DMS53 treated with DMSO at 0.1 percent for 48 hours (cell line): ENCODE data around the gene COMMD1.
"Not testable (repeated sequence)": the region's sequence is repeated elsewhere in the genome, so short reads cannot be mapped to it uniquely, and the experiment has no call there.

Experiments
- DNase-seq: peaks from one replicate; lab custom pipeline; 2025; ENCODE audit not compliant: unreplicated experiment; lab: John Stamatoyannopoulos, UW

COMMD1 gene

GRCh38 chr2:62071126-62071598 lies 165.7 kb downstream of the COMMD1 start:
- DNase-seq: no peak

- DNase-seq: no peak
Measured at GRCh38 chr2:62071760-62072680, 166.5 kb downstream of the COMMD1 start.

GRCh38 chr2:62074233-62074632 lies 168.8 kb downstream of the COMMD1 start:
- no peak for DNase-seq

- DNase-seq: no peak
Measured at GRCh38 chr2:62076980-62077638, 171.6 kb downstream of the COMMD1 start.

- DNase-seq: no peak
Measured at GRCh38 chr2:62084801-62085200, 179.3 kb downstream of the COMMD1 start.

- DNase-seq: no peak
Measured at GRCh38 chr2:62089658-62090057, 184.2 kb downstream of the COMMD1 start.

GRCh38 chr2:62091471-62091870 lies 186.0 kb downstream of the COMMD1 start:
- DNase-seq: no peak

GRCh38 chr2:62099050-62099449 lies 193.6 kb downstream of the COMMD1 start:
- no peak for DNase-seq

- DNase-seq: no peak
Measured at GRCh38 chr2:62099523-62100175, 194.2 kb downstream of the COMMD1 start.

- DNase-seq: no peak
Measured at GRCh38 chr2:62101886-62102285, 196.4 kb downstream of the COMMD1 start.

GRCh38 chr2:62102402-62102920 lies 197.0 kb downstream of the COMMD1 start:
- DNase-seq: no peak

GRCh38 chr2:62109554-62109953 lies 204.1 kb downstream of the COMMD1 start:
- DNase-seq: no peak

GRCh38 chr2:62110415-62111025 lies 205.0 kb downstream of the COMMD1 start:
- DNase-seq: no peak

GRCh38 chr2:62112179-62112578 lies 206.7 kb downstream of the COMMD1 start:
- no peak for DNase-seq

GRCh38 chr2:62114564-62114963 lies 209.1 kb downstream of the COMMD1 start:
- DNase-seq: no peak

- no peak for DNase-seq
Measured at GRCh38 chr2:62116983-62117382, 211.5 kb downstream of the COMMD1 start.

- no peak for DNase-seq
Measured at GRCh38 chr2:62118160-62118559, 212.7 kb downstream of the COMMD1 start.

- DNase-seq: no peak
Measured at GRCh38 chr2:62119311-62119974, 214.0 kb downstream of the COMMD1 start.

GRCh38 chr2:62126239-62126638 lies 220.8 kb downstream of the COMMD1 start:
- DNase-seq: not testable (repeated sequence)

GRCh38 chr2:62133320-62133823 lies 227.9 kb downstream of the COMMD1 start:
- no peak for DNase-seq
